ENCODE results near the gene VEGFA.

DNA sequence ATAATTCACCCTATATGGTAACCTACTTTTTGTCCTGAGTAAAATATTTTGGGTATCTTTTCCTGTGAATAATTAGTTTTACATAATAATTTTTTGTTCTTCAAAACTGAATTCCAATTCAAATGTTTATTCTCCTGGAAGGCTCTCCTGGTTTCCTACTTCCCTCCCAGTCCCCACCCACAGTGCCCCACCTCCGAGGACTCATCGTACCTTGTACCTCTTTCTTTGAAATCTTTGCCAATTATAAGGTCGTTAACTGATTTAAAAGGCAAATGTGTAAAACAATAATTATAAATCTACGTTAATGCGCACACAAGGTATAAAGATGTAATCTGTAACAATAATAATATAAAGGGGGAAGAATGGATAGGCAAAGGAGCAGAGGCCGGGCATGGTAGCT, 40.5 kb upstream of the VEGFA start:
- TF ChIP-seq, protein P1, sequence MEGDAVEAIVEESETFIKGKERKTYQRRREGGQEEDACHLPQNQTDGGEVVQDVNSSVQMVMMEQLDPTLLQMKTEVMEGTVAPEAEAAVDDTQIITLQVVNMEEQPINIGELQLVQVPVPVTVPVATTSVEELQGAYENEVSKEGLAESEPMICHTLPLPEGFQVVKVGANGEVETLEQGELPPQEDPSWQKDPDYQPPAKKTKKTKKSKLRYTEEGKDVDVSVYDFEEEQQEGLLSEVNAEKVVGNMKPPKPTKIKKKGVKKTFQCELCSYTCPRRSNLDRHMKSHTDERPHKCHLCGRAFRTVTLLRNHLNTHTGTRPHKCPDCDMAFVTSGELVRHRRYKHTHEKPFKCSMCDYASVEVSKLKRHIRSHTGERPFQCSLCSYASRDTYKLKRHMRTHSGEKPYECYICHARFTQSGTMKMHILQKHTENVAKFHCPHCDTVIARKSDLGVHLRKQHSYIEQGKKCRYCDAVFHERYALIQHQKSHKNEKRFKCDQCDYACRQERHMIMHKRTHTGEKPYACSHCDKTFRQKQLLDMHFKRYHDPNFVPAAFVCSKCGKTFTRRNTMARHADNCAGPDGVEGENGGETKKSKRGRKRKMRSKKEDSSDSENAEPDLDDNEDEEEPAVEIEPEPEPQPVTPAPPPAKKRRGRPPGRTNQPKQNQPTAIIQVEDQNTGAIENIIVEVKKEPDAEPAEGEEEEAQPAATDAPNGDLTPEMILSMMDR (IDR thresholded peaks at IDR 0.05), result no peak
- no peak for TF ChIP-seq POLR2A (IDR thresholded peaks at IDR 0.05)
